Occipital lobe (tissue), 2 donors: Measurements from ENCODE around the gene ADGRG6. TPM values are rescaled to one million over a fixed set of nuclear protein-coding genes. Genes with fewer than 3 reads are reported as not detected.
"Not testable (repeated sequence)": the region's sequence is repeated elsewhere in the genome, so short reads cannot be mapped to it uniquely, and the experiment has no call there.

Experiments
- DNase-seq: peaks from one replicate; lab custom pipeline; 2025; lab: John Stamatoyannopoulos, UW
- total RNA-seq: library from RNA; depleted of rRNA; stranded (reverse); fragments of >200 nt; gene quantifications from one replicate; pipeline ENCODE4 v1.2.3, GENCODE V29; 2014

Gene ADGRG6
- total RNA-seq, 1 donor from 2014 or later, result 28.2 TPM

GRCh38 chr6:142444376-142444775, 142.6 kb downstream of the ADGRG6 start:
- no peak for DNase-seq

DNA sequence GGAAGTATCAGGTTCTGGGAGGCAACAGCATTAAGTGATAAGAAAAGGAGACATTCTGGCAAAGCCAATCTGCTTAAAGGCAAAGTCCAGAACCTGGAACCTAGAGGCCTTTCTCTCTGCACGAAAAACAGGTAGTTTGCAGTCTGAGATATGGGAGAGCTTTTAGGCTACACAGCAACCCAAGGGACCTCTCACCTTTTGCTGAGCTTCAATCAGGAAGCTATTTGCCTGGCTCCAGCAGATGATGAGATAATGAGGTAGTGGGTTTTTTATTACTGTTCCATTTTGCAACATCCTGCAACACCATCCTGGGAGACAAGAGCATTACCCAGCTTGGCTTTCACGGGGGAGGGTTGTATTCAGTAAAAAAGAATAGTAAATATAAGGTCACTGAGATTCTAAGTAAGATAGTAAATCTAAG, 143.1 kb downstream of the ADGRG6 start:
- DNase-seq, result no peak

- DNase-seq, result no peak
Measured at GRCh38 chr6:142446168-142446567, 144.4 kb downstream of the ADGRG6 start.

DNA sequence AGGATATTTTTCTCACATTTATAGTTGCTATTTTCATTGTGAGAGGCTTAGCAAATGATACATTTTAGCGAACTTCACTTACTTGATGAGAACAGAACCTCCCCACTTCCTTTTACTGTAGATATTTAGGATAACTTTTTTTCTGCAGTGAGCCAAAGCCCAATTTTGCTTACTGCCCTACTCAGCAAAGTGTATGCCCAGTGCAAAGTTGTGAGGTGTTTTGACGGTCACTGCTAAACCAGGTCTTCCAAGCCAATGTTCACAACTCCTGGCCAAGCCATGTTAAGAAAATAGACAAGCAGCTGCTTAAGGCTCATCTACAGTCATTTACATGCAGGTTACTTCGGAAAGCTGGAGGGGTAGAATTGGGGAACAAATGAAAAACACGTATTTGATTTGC, 144.8 kb downstream of the ADGRG6 start:
- DNase-seq, result no peak

DNA sequence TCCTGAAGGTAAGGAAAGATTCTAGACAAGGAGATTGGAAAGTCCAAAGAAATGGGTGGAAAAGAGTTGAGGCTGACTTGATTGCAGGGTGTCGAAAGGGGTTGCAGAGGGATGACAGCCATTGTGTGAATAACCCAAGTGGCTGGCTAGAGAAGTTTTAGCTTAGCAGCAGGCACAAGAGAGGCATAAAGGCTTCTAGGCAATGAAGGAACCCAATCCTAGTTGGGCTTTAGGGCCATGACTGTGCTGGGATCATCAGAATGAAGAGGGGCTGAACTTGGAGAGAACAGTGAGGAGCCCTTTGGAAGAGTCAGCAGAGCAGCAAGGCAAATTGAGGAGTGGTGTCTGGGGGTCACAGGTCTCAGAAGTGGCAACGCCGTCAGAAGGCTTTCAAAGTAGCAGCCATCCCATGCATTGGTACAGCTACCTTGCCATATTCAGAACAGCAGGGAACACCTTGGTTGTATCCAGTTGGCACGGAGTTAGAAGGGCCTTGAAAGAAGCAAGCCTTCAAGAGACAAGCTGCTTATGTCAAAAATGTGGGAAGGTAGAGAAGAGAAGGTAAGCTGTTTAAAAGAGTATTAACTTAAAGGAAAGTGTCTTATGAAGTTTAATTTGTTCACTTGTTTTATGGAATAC, 146.4 kb downstream of the ADGRG6 start:
- DNase-seq, result no peak

GRCh38 chr6:142450856-142451255, 149.0 kb downstream of the ADGRG6 start:
- not testable (repeated sequence) for DNase-seq

DNA sequence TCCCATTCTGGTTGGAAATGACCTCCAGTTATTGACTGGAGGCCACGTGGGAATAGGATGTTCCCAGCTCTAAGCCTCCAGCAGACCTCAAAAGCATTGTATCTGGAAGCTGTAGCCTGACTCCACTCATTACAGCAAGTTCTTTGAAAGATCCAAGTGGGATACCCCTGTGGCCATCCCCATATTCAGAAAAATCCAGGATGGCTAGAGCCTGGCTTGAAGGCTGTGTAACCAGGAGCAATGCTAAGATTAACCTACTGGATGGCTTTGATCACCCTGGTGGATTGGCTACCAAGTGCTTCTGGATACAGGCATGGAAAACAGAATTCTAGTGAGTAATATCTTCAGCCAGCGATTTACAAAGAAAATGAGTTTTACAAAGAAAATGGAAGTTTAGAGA, 151.2 kb downstream of the ADGRG6 start:
- DNase-seq, result no peak

- not testable (repeated sequence) for DNase-seq
Measured at GRCh38 chr6:142454196-142454595, 152.4 kb downstream of the ADGRG6 start.

- not testable (repeated sequence) for DNase-seq
Measured at GRCh38 chr6:142454848-142455247, 153.0 kb downstream of the ADGRG6 start.

- DNase-seq, result no peak
Measured at GRCh38 chr6:142455957-142456589, 154.3 kb downstream of the ADGRG6 start.

DNA sequence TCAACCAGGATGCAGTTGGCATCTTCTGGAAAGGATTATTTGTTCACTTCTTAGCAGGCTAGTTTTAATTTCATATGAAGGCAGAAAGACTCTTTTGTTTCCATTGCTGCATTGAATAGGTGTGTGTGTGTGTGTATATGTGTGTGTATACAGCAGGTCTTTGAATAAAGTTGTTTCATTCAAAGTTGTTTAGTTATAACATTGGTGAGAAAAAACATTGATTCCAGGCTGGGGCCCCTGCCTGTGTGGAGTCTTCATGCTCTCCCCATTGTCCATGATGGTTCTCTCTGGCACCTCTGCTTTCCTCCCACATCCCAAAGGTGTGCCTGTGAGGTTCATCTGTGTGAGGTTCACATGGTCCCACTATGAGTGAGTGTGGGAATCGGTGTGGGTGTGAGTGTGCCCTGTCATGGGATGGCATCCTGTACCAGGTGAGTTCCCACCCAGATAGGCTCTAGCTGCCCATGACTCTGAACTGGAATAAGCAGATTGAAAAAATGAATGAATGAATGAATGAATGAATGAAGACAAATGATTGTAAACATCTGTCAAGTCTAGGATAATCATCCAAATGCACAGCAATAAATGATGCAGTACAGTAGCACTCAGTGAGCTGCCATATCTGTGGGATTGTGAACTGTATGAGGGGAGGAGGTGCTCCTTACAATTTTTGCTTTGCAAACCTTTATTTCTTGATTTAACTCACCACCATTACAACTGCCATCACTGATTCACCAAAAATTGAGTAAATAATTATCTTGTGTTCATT, 156.0 kb downstream of the ADGRG6 start:
- no peak for DNase-seq

DNA sequence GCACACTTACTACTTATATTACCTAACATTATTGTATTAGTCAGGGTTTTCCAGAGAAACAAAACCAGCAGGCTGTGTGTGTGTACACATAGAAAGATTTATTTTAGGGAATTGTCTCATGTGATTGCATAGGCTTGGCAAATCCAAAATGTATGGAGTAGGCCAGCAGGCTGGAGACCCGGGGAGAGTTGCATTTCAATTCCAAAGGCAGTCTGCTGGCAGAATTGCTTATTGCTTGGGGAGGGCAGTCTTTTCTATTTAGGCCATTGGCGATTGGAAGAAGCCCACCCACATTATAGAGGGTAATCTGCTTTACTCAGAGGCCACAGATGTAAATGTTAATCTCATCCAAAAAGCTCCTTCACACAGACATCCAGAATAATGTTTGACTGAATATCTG, 157.0 kb downstream of the ADGRG6 start:
- DNase-seq, result no peak

DNA sequence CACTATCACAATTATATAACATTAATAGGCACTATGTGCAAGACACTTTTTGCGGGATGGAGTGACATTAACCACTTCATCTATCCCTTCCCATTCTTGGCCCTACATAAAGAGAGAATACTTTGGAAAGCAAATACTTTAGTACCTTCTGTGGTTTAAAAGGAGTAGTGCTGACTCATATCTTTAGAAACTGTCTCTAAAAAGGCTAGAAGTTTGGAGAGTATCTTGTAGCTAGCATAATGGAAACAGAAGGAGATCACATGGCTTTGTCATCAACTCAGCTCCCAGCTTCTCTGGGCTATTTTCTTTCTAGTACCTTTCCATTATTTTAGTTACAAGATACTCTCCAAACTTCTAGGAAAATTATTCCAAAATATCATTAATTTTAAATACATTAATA, 157.5 kb downstream of the ADGRG6 start:
- DNase-seq, result no peak

DNA sequence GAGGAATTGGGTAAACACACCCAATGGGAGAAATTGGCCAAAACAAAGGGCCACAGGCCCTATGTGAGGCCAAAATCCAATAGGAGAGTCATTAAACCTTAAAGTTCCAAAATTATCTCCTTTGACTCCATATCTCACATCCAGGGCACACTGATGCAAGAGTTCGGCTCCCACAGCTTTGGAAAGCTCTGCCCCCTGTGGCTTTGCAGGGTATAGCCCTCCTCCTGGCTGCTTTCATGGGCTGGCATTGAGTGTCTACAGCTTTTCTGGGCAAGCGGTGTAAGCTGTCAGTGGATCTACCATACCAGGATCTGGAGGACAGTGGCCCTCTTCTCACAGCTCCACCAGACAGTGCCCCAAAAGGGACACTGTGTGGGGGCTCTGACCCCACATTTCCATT, 160.5 kb downstream of the ADGRG6 start:
- no peak for DNase-seq

DNA sequence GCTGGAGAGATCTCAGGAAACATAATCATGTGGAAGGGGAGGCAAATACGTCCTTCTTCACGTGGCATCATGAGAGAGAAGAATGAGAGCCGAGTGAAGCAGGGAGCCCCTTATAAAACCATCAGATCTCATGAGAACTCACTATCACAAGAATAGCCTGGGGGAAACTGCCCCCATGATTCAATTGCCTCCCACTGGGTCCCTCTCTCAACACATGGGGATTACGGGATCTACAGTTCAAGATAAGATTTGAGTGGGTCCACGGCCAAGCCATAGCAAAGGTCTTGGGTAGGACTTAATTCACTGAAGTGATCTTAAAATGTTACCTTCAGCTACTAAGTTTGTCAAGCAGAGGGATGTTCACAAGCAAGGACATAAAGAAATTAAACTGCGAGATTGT, 162.2 kb downstream of the ADGRG6 start:
- DNase-seq, result no peak

GRCh38 chr6:142469220-142469619, 167.4 kb downstream of the ADGRG6 start:
- no peak for DNase-seq

GRCh38 chr6:142470421-142470820, 168.6 kb downstream of the ADGRG6 start:
- no peak for DNase-seq

GRCh38 chr6:142474531-142475289, 172.9 kb downstream of the ADGRG6 start:
- peak; percentile 22 for DNase-seq

DNA sequence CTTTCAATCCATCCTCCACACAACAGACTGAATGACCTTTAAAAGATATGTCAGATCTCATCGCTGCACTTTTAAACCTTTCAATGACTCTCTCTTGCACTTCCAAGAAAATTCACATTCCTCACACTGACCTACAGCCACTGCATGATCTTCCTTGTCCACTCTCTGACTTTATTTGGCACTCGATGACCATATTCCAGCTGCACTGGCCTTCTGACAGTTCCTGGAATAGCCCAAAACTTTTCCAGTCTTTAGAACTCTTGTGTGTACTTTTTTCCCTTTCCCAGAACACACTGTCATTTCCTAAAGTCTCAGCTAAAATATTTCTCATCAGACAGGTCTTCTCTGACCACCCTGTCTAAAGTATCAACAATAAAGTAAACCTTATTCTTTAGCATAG, 174.6 kb downstream of the ADGRG6 start:
- no peak for DNase-seq

GRCh38 chr6:142478117-142478516, 176.3 kb downstream of the ADGRG6 start:
- no peak for DNase-seq

DNA sequence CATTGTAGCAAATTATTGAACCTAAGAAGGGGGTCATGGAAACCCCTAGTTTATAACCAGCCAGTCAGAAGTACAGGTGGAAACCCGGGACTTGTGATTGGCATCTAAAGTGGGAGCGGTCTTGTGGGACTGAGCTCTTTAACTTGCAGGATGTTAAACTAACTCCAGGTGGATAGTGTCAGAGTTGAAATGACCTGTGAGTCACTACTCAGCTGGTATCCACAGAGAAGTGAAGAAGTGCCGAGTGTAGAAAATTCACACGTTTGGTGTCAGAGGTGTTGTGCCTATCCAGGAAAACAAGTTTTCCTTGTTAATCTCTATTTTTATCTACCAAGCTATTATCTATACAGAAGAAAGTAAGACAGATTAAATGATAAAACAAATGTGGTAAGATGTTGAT, 179.7 kb downstream of the ADGRG6 start:
- no peak for DNase-seq

DNA sequence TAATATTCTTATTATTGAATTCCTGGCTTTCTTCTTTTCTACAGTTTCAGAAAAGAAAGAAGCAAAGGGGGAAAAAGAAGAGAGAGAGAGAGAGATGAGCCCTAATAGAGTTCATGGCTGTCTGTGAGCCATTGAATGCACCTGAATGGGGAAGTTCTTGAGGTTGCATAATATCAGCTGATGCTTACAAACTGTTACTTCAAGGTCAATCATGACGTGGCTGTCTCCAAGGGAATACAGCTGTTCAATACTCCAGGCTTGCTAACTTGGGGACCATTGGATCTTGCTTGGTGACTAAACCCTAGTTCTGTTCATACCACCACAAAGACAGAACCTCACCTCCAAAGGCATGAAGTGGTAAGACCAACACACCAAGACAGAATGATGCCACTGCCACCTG, 180.4 kb downstream of the ADGRG6 start:
- no peak for DNase-seq
